Tibial nerve (tissue), 4 donors: ENCODE measurements around the gene PTPRR. TPM values are rescaled to one million over a fixed set of nuclear protein-coding genes. Genes with fewer than 3 reads are reported as not detected.
A peak's percentile ranks its signal among the peaks of the same experiment; 100 is the strongest.

ENCODE experiments used
- DNase-seq, 2 donors: peaks; one replicate each; pipeline ENCODE4 v3.0.0-alpha.2; 2019; ENCODE audit warnings: low spot score in 2 of 2
- H3K27ac ChIP-seq, 4 donors: fragments of 200-600 bp; sonication (generic) in 3 of 4; one replicate each; pipeline ENCODE4 v1.5.1; 2017 to 2019; ENCODE audit warnings: mild to moderate bottlenecking in 1 of 4
- H3K27me3 ChIP-seq, 2 donors: fragments of 200-600 bp; sonication (generic) in 1 of 2; one replicate each; pipeline versions ENCODE4 v1.5.1 to v1.6.0; 2017 to 2019
- H3K36me3 ChIP-seq, 3 donors: fragments of 200-600 bp; sonication (generic); one replicate each; pipeline ENCODE4 v1.5.1; 2018 to 2019
- H3K4me1 ChIP-seq, 4 donors: fragments of 200-600 bp; sonication (generic) in 3 of 4; one replicate each; pipeline ENCODE4 v1.5.1; 2017 to 2019
- H3K4me3 ChIP-seq, 4 donors: fragments of 200-600 bp; sonication (generic) in 3 of 4; one replicate each; pipeline ENCODE4 v1.5.1; 2017 to 2019; ENCODE audit warnings: mild to moderate bottlenecking in 1 of 4, moderate library complexity in 1 of 4
- H3K9me3 ChIP-seq, 4 donors: fragments of 200-600 bp; sonication (generic) in 3 of 4; one replicate each; pipeline ENCODE4 v1.5.1; 2017 to 2019
- CTCF ChIP-seq, 5 experiments: fragments of 200-600 bp in 3 of 5; fragments of 450-650 bp in 2 of 5; sonication (generic) in 3 of 5; IDR thresholded peaks; one replicate each; pipeline ENCODE4 v1.5.1; 2016 to 2019; ENCODE audit warnings: antibody characterized with exemption in 5 of 5, mild to moderate bottlenecking in 3 of 5, moderate library complexity in 2 of 5
- EP300 ChIP-seq, 2 donors: sonication (generic); formaldehyde crosslinking; IDR thresholded peaks; one replicate each; pipeline ENCODE4 v1.6.1; 2017; ENCODE audit warnings: antibody characterized with exemption in 2 of 2, mild to moderate bottlenecking in 1 of 2
- POLR2A ChIP-seq, 2 donors: fragments of 450-650 bp; IDR thresholded peaks; one replicate each; pipeline ENCODE4 v1.6.1; 2017; ENCODE audit warnings: antibody characterized with exemption in 2 of 2, mild to moderate bottlenecking in 2 of 2, moderate library complexity in 2 of 2
- WGBS, 2 donors: methylation state at CpG; one replicate each; pipeline ENCODE4 v1.1.5; 2018; 5-methylcytosine and 5-hydroxymethylcytosine counted together
- total RNA-seq, 4 donors: library from RNA; depleted of rRNA; stranded (reverse); fragments of >200 nt; gene quantifications; one replicate each; pipeline ENCODE4 v1.1.0, GENCODE V29; 2016

The PTPRR gene
- total RNA-seq, 4 donors from 2014 or later = not detected

DNA sequence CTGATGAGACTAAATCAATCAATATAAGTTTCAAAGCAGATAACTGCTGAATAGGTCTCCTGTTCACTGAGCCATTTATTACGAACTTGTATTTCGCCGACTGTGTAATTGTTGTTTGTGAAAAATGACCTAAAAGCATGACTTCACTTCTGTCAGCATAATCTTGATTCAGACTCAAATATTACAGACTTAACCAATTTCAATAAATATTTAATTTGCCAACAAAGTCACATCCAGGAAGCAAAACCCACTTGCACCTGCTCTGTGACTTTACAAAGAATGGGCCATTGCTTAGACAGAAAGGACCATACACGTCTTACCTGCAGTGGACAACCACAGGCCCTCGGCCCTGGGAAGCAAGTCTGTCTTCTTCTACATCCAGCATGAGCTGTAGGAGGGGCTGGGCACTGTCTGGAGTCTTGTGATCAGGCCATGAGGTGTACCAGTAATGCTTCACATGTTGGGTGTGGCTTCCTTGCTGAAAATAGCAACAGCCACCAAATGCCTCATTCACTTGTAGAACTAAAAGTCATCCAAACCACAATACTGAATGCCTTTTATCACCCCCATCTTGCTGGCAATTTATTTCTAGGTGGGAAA lies 259.8 kb downstream of the PTPRR start:
- 84 to 86% methylated on average over 5 of the region's 5 CpGs for WGBS, 2 donors
- Histone ChIP-seq H3K27me3 (no peaks in the 10 kb centered on the region), H3K4me3 (no peak overlapping the region), H3K4me1 (peaks cover 0 to 11% (median 3%) of the 10 kb centered on the region in 4 donors), H3K36me3 (no peaks in the 10 kb centered on the region), H3K27ac (no peak overlapping the region), H3K9me3 (no peaks in the 10 kb centered on the region)
- TF ChIP-seq POLR2A (IDR thresholded peaks at IDR 0.05) (no peak), EP300 (IDR thresholded peaks at IDR 0.05) (peak in 1 of 2 donors; percentile 39)
- DNase-seq = no peak

DNA sequence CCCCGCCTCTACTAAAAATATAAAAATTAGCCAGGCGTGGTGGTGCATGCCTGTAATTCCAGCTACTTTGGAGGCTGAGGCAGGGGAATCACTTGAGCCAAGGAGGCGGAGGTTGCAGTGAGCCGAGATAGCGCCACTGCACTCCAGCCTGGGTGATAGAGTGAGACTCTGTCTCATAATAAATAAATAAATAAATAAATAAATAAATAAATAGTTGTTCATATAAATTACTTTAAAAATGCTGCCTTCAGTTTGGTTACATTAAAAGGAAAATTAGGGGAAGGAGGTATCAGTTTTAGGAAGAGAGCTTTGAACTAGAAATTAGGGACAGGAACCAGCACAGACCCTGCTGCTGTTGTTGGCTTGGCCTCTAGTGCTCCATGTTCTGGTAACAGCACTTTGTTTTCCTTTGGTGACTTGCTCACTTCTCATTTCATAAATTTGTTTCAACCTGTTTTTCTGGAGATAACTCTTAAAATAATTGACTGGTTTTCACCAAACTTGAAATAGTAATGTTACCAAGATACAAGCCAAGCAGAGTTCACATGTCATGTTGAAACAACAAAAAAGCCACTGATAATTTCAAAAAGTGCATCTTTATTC lies 260.4 kb downstream of the PTPRR start:
- H3K27me3 ChIP-seq = no peaks in the 10 kb centered on the region
- no peaks in the 10 kb centered on the region for H3K9me3 ChIP-seq
- DNase-seq = no peak
- peaks cover 0 to 11% (median 3%) of the 10 kb centered on the region in 4 donors for H3K4me1 ChIP-seq
- H3K4me3 ChIP-seq = no peak overlapping the region
- TF ChIP-seq POLR2A (IDR thresholded peaks at IDR 0.05) = no peak
- no peak for TF ChIP-seq EP300 (IDR thresholded peaks at IDR 0.05)
- TF ChIP-seq CTCF (IDR thresholded peaks at IDR 0.05) = no peak
- H3K36me3 ChIP-seq = no peaks in the 10 kb centered on the region
- 96 to 97% methylated on average over 5 of the region's 5 CpGs for WGBS, 2 donors
- H3K27ac ChIP-seq = no peak overlapping the region

GRCh38 chr12:70659077-70659606 lies 261.4 kb downstream of the PTPRR start:
- H3K4me1 ChIP-seq = peaks cover 0 to 11% (median 3%) of the 10 kb centered on the region in 4 donors
- 89 to 94% methylated on average over 6 of the region's 6 CpGs for WGBS, 2 donors
- H3K36me3 ChIP-seq = no peaks in the 10 kb centered on the region
- DNase-seq = no peak
- no peaks in the 10 kb centered on the region for H3K9me3 ChIP-seq
- no peak overlapping the region for H3K4me3 ChIP-seq
- no peaks in the 10 kb centered on the region for H3K27me3 ChIP-seq
- TF ChIP-seq POLR2A (IDR thresholded peaks at IDR 0.05) (no peak), CTCF (IDR thresholded peaks at IDR 0.05) (no peak), EP300 (IDR thresholded peaks at IDR 0.05) (no peak)
- no peak overlapping the region for H3K27ac ChIP-seq

- Histone ChIP-seq H3K27ac (no peak overlapping the region), H3K27me3 (no peaks in the 10 kb centered on the region), H3K4me3 (no peak overlapping the region), H3K9me3 (no peaks in the 10 kb centered on the region), H3K4me1 (peaks cover 0 to 11% (median 3%) of the 10 kb centered on the region in 4 donors), H3K36me3 (no peaks in the 10 kb centered on the region)
- TF ChIP-seq CTCF (IDR thresholded peaks at IDR 0.05) = no peak
- TF ChIP-seq EP300 (IDR thresholded peaks at IDR 0.05) = no peak
- no peak for TF ChIP-seq POLR2A (IDR thresholded peaks at IDR 0.05)
- no peak for DNase-seq
- WGBS, 2 donors = 61 to 67% methylated on average over 4 of the region's 4 CpGs
These were observed 262.8 kb downstream of the PTPRR start for GRCh38 chr12:70657616-70658286.

DNA sequence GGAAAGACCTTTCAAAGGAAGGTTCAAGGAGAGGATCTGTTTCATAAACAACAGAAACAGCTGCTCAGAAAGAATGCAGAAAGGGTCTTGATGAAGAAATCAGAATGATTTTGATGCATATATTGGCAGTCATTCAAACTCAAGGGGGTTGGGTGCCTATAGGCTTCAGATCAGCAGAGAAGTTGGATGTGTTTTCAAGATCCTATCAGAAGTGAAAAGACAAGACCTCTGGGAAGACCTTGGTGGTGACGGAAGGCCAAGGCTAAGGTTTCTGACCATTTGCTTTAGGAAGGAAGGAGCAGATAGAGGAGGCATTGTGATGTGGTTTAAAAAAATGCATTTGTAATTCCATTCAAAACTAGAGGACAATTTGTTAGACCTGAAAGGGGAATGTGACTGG lies 268.1 kb downstream of the PTPRR start:
- 78 to 82% methylated on average over 1 of the region's 1 CpG for WGBS, 2 donors
- H3K4me1 ChIP-seq = peaks cover 0 to 13% (median 2%) of the 10 kb centered on the region in 4 donors
- TF ChIP-seq POLR2A (IDR thresholded peaks at IDR 0.05) (no peak), EP300 (IDR thresholded peaks at IDR 0.05) (no peak), CTCF (IDR thresholded peaks at IDR 0.05) (no peak)
- no peak for DNase-seq
- H3K36me3 ChIP-seq = no peaks in the 10 kb centered on the region
- H3K27ac ChIP-seq = no peak overlapping the region
- H3K27me3 ChIP-seq = no peaks in the 10 kb centered on the region
- H3K4me3 ChIP-seq = no peak overlapping the region
- H3K9me3 ChIP-seq = no peaks in the 10 kb centered on the region
